Measurements from ENCODE around the gene RARA. TPM values are rescaled to one million over a fixed set of nuclear protein-coding genes. Genes with fewer than 3 reads are reported as not detected.
A peak's percentile ranks its signal among the peaks of the same experiment; 100 is the strongest.

Gene RARA
- total RNA-seq, 1 experiment from 2014 or later, result 8.9 TPM

- Histone ChIP-seq H3K36me3 (peaks cover 4% of the 10 kb centered on the region; the same call in 1 of the 2 replicates), H3K4me3 (no peak overlapping the region), H3K9me3 (no peaks in the 10 kb centered on the region), H3K27me3 (no peaks in the 10 kb centered on the region)
- DNase-seq, result no peak
These were observed 1.1 kb downstream of the RARA start for GRCh38 chr17:40309949-40310510.

DNA sequence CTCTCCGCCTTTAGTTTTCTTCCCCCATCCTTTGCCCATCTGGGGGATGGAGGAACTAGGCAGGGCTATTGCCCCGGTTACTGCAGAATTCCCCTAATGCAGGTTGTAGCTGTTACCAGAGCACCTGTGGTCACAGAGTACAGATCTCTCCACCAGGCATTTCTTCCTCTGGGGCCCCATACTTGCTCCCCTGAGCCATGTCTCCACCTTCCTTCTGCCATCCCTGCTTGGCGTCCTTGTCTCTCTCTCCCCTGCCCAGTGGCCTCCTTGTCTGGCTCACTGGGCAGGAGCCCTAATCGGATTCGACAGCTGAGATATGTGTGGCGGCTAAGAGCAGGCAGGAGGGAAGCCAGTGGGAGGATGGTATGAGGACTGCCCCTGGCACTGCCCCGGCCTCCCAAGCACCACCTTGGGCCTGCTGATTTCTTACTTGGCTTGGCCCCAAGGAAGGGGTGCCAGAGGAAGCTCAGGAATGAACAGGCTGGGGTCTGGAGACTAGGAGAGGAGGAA is 2.0 kb downstream of the RARA start:
- peak; percentile 58 for DNase-seq
- no peak overlapping the region for H3K4me3 ChIP-seq

GRCh38 chr17:40311575-40311974 is 2.6 kb downstream of the RARA start:
- H3K36me3 ChIP-seq, result no peaks in the 10 kb centered on the region
- H3K27me3 ChIP-seq, result no peaks in the 10 kb centered on the region
- peak; percentile 88 for DNase-seq
- H3K9me3 ChIP-seq, result no peaks in the 10 kb centered on the region
- H3K4me3 ChIP-seq, result no peak overlapping the region

More for the DNA sequence above, 2.0 kb downstream of the RARA start:
- Histone ChIP-seq H3K27me3 (no peaks in the 10 kb centered on the region), H3K9me3 (no peaks in the 10 kb centered on the region), H3K36me3 (peaks cover 4% of the 10 kb centered on the region; the same call in 1 of the 2 replicates)

GRCh38 chr17:40312131-40312731 is 3.3 kb downstream of the RARA start:
- H3K27me3 ChIP-seq, result no peaks in the 10 kb centered on the region
- DNase-seq, result peak; percentile 97
- no peak overlapping the region for H3K4me3 ChIP-seq
- no peaks in the 10 kb centered on the region for H3K9me3 ChIP-seq
- H3K36me3 ChIP-seq, result no peaks in the 10 kb centered on the region

DNA sequence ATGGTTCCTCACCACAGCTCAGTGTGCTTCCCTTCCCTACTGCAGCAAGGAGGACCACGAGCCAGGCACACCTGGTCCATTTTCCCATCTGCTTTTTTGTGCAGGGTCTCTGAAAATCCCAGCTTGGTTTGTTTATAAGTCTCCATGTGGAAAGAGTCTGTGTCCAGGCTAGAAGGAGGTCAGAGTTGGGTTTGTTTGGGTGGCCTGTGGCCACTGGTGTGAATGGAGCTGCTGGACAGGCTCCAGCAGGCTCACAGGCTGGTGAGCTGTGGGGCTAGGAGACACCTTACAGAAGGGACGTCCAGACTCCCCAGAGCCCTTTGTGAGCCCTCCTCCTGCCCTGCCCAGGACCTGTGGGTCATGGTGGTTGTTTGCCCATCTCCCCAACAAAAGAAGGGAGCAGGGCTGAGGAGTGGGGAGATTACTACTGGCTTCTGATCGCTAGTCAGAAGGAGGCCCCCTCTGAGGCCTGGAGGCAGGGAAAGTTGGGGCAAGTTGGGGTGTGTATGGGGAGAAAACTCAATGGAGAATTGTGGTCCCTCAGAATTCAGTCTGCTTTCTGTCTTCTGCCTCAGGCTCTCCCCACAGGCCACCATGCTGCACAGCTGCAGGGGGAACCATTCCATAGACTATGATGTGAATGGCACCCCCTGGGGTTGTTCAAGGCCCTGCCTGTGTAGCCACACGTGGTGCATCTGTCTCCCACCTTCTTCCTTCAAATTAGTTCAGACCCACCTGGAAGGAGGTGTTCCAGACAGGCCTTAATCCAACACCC is 4.1 kb downstream of the RARA start:
- no peak overlapping the region for H3K4me3 ChIP-seq
- H3K27me3 ChIP-seq, result no peaks in the 10 kb centered on the region
- no peak for DNase-seq
- no peaks in the 10 kb centered on the region for H3K36me3 ChIP-seq
- H3K9me3 ChIP-seq, result no peaks in the 10 kb centered on the region

DNA sequence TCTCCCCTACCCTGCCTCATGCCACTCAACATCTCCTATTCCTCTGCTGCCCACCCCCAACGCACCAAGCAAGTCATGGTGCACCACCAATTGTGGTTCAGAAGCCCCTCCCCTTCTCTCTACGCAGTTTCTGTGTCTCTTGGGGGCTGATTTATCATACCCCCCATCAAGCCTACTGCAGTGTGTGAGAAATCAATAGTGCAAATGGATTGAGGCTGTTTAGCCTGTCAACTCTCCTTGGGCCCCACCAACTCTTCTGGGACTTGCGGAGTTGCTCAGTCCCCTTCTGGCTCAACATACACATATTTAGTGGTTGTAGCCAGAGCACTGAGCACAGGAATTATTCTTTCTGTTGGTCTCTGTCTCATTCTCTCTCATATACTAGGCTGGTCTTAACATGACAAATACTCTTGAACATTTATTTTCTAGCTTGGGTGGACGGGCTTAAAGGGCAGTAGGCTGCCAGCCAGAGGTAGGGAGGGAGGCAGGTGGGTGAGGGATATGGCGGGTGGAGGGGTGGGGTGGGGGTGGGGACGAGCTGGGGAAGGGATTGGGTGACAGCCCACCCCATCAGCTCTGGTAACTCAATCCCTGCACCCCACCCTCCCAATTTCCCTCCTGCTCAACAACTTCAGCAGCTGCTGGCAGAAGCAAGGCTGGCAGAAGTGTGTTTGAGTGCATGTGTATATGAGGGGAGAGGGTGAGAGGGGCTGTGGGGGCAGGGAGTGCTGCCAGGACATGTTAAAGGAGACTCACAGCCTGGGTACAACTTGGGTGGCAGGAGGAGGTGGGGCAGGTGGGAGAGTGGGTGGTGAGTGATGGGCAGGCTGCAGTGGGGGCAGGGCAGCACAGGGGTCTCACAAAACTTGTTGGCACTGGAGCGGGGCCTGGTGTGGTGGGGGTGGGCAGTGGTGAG is 4.9 kb downstream of the RARA start:
- Histone ChIP-seq H3K4me3 (no peak overlapping the region), H3K36me3 (no peaks in the 10 kb centered on the region), H3K27me3 (no peaks in the 10 kb centered on the region), H3K9me3 (no peaks in the 10 kb centered on the region)
- DNase-seq, result peak; percentile 66

DNA sequence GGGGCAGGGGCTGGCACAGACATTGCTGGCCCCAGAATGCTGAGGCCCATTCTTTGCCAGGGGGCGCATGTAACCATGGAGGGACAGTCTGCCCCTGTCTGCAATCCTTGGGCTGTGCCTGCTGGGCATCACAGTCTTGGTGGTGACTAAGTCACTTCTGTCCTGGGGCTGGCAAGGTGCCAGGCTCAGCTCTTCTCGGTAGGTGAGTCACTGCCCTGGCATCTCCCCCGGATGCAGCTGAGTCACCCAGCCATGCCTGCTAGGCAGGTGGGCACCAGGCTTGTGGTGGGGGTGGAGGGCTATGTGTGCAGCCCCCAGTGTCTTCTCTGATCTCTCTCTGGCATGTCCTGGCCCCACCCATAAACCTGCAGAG is 5.6 kb downstream of the RARA start:
- Histone ChIP-seq H3K9me3 (no peaks in the 10 kb centered on the region), H3K27me3 (no peaks in the 10 kb centered on the region), H3K4me3 (no peak overlapping the region), H3K36me3 (no peaks in the 10 kb centered on the region)
- peak; percentile 98 for DNase-seq

- no peak for DNase-seq
- H3K27me3 ChIP-seq, result no peaks in the 10 kb centered on the region
- H3K36me3 ChIP-seq, result peaks cover 3% of the 10 kb centered on the region; the same call in 1 of the 2 replicates
- no peaks in the 10 kb centered on the region for H3K9me3 ChIP-seq
- no peak overlapping the region for H3K4me3 ChIP-seq
These were observed 6.2 kb downstream of the RARA start for GRCh38 chr17:40315206-40315605.

DNA sequence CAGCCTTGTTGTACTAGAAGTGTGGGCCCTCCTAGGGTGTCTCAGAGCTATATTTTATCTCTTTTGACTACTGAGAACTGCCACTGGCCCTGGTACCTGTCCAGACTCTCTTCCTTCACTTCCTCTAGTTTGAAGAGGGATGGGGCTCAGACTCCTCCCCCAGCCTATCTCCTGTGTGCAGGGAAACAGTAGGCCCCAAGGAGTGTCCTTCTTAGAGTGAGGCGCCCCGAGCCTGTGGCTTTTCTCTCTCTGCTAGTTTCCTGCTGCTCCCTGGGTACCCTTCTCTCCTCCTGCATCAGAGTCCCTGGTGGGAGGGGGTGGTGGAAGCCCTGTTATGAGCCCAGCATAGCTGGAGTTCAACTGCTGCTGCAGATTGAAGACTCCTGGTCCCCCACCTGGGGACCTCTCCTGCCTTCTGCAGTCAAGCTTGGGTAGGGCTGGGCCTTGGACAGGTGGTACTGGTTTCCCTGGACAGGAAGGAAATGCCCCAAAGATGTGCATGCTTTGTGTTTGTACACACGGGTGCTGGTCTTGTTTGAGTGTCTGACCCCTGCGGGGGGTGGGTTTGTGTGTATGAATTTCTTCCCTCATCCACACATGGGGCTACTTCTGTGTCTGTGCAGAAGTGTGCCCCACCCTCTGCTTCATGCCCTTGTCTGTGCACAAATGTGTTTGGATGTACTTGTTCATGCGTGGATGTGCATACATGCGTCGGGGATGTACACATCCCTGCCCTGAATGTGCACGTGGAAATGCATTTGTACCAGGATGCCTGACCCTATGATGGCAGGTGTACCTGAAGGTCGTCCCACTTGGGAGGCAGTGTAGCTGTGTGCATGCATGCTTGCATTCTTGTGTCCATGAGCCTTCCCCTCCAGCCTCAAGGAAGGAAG is 6.9 kb downstream of the RARA start:
- Histone ChIP-seq H3K27me3 (no peaks in the 10 kb centered on the region), H3K4me3 (no peak overlapping the region), H3K9me3 (no peaks in the 10 kb centered on the region), H3K36me3 (peaks cover 3% of the 10 kb centered on the region; the same call in 1 of the 2 replicates)
- no peak for DNase-seq

DNA sequence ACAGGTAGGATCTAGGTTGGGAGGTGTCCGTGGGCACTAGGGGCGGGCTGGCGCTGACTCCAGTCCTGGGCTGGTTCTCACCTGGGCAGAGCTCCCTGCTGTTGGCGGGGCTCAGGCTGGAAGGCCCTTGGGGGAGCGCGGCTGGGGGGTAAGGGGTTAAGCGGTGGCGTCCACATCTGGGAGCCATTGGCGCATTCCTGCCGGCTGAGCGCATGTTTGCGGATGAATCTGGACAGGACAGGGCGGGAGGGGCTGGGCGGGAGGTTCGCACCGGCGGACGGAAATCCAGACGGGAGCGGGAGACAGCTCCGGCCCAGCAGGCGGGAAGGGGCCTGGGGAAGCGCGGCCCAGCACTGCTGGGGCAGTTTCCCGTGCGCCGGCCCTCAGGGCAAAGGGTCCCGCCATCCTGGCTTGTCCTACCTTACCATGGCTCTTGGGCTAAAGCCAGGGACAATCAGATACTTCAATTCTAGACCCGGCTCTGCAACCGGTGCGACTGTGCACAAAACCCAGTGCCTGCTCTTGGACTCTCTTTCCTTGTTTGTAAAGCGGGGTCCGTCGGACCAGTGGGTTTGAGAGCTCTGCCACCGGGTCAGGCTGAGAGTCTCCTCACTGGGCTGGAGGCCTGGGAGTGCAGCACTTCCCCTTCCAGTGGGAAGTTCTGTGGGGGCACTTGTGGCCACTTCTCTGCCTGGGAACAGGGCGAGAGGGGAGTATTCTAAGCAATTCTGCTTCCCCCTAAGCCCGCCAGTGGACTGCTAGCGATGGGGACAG is 7.8 kb downstream of the RARA start:
- Histone ChIP-seq H3K9me3 (no peaks in the 10 kb centered on the region), H3K27me3 (no peaks in the 10 kb centered on the region), H3K4me3 (peak overlapping the region; percentile 98), H3K36me3 (peaks cover 3% of the 10 kb centered on the region)
- peak; percentile 89 for DNase-seq

DNA sequence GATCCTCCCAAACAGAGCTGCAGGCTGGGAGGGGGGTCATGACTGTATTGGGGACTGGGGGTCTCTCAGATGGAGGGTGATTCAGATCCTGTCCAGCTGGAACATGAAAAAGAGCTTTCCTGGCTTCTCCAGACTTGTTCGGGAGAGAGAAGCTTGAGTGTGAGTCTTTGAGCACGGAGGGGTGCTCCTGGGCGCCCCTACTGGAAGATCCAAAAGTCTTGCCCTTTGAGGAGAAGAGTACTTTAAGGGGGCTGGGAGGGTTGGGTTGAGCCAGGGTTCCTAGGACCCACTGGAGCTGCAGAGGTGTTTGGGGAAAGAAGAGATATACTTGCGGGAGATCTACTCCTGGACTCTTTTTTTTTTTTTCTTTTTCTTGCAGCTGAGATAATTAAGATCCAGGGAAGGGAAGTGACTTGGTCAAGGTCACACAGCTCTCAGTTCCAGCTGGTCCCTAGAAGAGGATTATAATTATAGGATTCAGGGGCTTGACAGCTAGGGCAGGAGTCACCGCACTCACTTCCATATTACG is 8.4 kb downstream of the RARA start:
- Histone ChIP-seq H3K27me3 (no peaks in the 10 kb centered on the region), H3K9me3 (no peaks in the 10 kb centered on the region), H3K36me3 (peaks cover 3% of the 10 kb centered on the region), H3K4me3 (peak overlapping the region; percentile 98)
- peak; percentile 81 for DNase-seq

DNA sequence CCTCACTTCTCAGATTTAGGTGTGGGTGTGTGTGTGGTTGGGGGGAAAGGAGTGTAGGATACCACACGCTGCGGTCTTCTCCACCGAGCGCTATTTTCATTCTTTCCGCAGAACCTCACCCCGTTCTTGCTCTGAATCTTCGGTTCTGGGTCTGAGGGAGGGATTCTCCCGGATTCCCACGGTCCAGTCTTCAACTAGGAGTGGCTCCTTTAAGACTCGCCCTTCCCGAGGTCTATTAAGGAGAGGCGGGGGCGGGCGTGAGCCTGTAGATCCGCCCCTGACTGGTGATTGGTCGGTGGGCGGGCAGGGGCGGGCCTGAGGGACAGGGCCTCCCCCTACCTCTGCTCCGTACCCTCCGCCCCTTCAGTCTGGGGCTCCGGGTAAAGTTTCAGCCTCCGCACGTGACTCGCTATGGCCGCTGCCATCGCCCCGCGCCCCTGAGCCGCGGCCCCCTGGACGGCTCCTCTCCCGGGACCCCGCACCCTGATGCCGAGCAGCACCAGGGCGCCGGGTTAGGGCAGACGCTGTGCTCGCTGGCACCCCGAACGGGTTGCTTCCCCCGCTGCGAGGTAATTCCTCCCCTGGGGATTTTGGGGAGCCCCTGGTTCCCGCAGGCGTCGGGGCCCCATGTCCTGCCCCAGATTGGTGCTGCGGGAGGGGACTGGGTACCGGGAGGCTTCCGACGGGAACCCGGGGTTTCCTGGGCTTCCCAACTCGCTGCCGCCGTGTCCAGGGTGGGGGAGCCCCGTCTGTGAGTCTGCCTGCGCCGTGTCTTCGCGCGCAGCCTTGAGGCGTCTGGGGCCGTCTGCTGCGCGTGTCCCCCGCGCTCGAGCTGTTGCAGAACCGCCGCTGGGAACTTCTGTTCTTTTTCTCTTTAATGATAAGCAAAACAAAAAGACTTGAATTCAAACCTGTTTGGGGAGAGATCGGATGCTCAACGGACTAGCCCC is 9.2 kb downstream of the RARA start:
- H3K36me3 ChIP-seq, result peaks cover 7% of the 10 kb centered on the region
- no peaks in the 10 kb centered on the region for H3K9me3 ChIP-seq
- peak overlapping the region; percentile 98 for H3K4me3 ChIP-seq
- peak; percentile 97 for DNase-seq
- H3K27me3 ChIP-seq, result no peaks in the 10 kb centered on the region

DNA sequence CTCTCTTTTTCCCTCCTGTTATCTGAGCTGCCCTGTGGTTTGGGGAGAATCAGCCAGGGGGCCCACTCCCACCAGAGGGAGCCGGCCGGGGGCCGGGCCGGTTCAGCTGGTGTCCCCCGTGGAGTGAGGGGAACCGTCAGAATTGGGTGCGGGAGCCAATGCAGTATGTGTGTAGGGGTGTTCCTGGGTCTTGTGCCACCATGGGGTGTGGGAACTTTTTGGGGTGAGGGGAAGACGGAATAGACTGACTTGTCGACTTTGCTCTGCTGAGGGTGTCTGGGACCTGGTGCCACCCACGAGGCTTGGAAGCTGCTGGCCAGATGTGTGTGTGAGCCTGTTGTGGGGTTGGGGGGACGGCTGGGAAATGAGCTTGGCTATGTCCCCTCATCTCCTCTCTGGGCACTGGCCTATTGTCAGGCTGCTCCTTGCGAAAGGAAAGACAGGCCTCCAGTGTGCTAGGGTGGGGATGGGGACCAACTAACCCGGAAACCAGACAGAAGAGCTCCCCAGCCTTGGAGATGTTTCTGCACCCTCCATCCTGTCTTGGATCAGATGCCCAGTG is 9.9 kb downstream of the RARA start:
- peak overlapping the region; percentile 98 for H3K4me3 ChIP-seq
- peaks cover 7% of the 10 kb centered on the region for H3K36me3 ChIP-seq
- no peak for DNase-seq
- no peaks in the 10 kb centered on the region for H3K9me3 ChIP-seq
- H3K27me3 ChIP-seq, result no peaks in the 10 kb centered on the region
